HUES6 (cell line): ENCODE results near the gene SMIM32.

Experiments
- H3K27ac ChIP-seq: 2 replicates; pipeline ENCODE4 v1.7.0; 2013; ENCODE audit warnings: low read depth, mild to moderate bottlenecking, low read length, inconsistent platforms
- H3K27me3 ChIP-seq: 2 replicates; pipeline ENCODE4 v1.6.1; 2013; ENCODE audit warnings: low read length; ENCODE audit not compliant: control insufficient read depth, insufficient read depth
- H3K36me3 ChIP-seq: 2 replicates; pipeline ENCODE4 v1.6.1; 2013; ENCODE audit warnings: low read length; ENCODE audit not compliant: control insufficient read depth, insufficient read depth
- H3K4me1 ChIP-seq: 2 replicates; pipeline ENCODE4 v1.6.1; 2013; ENCODE audit warnings: low read length; ENCODE audit not compliant: control insufficient read depth, insufficient read depth
- H3K4me3 ChIP-seq: 2 replicates; pipeline ENCODE4 v1.5.1; 2013; ENCODE audit warnings: low read depth, low read length
- H3K9ac ChIP-seq: one replicate; pipeline ENCODE4 v1.6.1; 2013; ENCODE audit warnings: mild to moderate bottlenecking, low read length
- H3K9me3 ChIP-seq: 2 replicates; pipeline ENCODE4 v1.6.1; 2013; ENCODE audit warnings: low read depth, low read length; ENCODE audit not compliant: control insufficient read depth, insufficient read depth

SMIM32 gene

DNA sequence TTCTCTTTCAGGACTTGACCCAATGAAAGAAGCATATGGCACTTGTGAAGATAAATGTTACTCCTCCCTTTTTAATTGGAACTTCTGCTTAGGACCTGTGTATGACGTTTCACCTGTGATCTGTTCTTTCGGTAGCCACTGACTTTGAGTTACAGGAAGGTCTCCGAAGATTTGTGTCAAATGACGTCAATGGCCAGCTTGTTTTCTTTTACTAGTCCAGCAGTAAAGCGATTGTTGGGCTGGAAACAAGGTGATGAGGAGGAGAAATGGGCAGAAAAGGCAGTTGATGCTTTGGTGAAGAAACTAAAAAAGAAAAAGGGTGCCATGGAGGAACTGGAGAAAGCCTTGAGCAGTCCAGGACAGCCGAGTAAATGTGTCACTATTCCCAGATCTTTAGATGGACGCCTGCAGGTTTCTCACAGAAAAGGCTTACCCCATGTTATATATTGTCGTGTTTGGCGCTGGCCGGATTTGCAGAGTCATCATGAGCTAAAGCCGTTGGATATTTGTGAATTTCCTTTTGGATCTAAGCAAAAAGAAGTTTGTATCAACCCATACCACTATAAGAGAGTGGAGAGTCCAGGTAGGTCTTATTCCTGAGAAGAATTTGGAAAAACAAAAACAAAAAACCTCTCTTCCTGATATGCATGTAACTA lies 39.3 kb downstream of the SMIM32 start:
- Histone ChIP-seq H3K4me1 (0 out of 2 replicates have a peak, but pooled peaks cover 7% of the 10 kb centered on the region), H3K27me3 (no peaks in the 10 kb centered on the region), H3K9me3 (peaks cover 9% of the 10 kb centered on the region), H3K27ac (no peak overlapping the region), H3K9ac (no peak overlapping the region), H3K36me3 (peaks cover 56% of the 10 kb centered on the region), H3K4me3 (no peak overlapping the region)

DNA sequence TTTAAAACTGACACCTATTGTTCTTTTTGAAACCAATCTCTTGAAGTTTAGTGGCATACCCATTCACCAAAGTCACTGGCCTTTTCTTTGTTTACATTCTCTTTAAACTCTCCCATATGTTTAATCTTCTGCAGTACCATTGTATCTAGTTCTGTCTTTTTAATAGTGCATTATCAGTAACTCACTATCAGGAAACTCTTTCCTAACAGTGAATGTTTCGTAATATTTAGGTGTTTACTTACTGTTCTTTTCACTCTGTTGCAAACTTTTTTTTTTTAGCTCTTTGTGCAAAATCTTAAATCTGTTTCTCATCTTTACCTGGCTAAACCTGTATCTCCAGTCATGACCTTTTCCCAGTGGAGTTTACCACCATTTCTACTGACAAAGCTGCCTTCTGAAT lies 43.1 kb downstream of the SMIM32 start:
- Histone ChIP-seq H3K9me3 (no peaks in the 10 kb centered on the region), H3K4me3 (no peak overlapping the region), H3K27ac (no peak overlapping the region), H3K4me1 (0 out of 2 replicates have a peak, but pooled peaks cover 7% of the 10 kb centered on the region), H3K27me3 (no peaks in the 10 kb centered on the region), H3K36me3 (peaks cover 22% of the 10 kb centered on the region), H3K9ac (no peak overlapping the region)

DNA sequence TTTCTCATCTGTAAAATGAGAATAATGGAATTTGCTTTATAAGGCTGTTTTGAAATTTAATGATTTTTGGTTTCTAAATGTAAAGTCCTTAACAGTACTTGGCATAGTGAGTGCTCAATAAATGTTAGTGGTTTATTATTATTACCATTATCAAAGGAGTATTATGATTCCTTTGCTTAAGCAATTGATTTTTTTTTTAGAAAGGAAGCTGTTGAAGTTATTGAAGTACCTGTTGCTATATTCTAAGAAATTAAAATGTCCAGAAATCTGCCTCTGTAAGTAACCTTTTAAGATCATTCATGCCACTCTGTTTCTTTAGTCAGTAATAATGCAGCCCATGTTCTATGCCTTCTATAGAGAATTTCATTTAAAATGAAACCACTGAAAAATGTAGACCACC lies 45.3 kb downstream of the SMIM32 start:
- H3K4me3 ChIP-seq = no peak overlapping the region
- 0 out of 2 replicates have a peak, but pooled peaks cover 7% of the 10 kb centered on the region for H3K4me1 ChIP-seq
- no peaks in the 10 kb centered on the region for H3K9me3 ChIP-seq
- H3K9ac ChIP-seq = no peak overlapping the region
- no peaks in the 10 kb centered on the region for H3K27me3 ChIP-seq
- H3K36me3 ChIP-seq = peaks cover 6% of the 10 kb centered on the region; the same call in 1 of the 2 replicates
- H3K27ac ChIP-seq = no peak overlapping the region

DNA sequence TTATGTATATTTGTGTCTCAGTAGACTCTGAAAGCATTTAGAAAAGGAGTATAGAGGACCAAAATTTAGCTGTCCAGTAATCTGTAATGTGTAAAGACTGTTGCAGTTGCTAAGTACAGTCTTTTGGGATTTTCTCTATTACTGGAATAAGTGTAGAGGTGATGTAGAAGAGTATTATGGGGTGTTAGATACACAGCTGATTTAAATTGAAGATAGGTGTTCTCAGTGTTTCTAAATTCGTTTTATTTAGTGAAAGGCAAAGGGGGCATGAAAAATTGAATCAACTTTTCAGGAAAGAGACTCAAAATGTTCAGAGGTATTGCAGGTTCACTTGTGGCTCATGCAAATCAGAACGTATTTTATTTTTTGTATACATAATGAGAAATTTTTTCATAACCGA lies 46.8 kb downstream of the SMIM32 start:
- Histone ChIP-seq H3K4me1 (0 out of 2 replicates have a peak, but pooled peaks cover 10% of the 10 kb centered on the region), H3K27ac (no peak overlapping the region), H3K27me3 (no peaks in the 10 kb centered on the region), H3K9me3 (no peaks in the 10 kb centered on the region), H3K9ac (no peak overlapping the region), H3K36me3 (no peaks in the 10 kb centered on the region), H3K4me3 (no peak overlapping the region)

DNA sequence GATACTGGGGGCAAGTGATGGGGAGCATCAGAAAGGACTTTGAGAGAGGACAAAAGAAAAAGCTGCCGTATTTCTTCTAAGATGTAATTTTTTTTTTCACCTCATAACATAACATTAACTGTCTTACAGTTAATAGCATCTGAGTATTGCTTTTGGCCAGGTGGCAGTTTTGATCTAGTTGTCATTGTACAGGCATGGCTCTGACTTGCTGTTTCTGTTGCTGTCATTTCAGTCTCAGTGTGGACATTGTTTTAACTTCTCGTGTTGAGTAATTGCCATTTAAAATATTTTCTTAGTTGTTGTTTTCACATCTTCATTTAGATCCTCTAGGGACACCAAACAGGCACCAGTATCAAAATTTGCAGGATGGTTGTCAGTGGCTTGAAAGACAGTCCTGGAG lies 47.9 kb downstream of the SMIM32 start:
- H3K4me1 ChIP-seq = 0 out of 2 replicates have a peak, but pooled peaks cover 10% of the 10 kb centered on the region
- no peaks in the 10 kb centered on the region for H3K27me3 ChIP-seq
- H3K36me3 ChIP-seq = no peaks in the 10 kb centered on the region
- no peak overlapping the region for H3K27ac ChIP-seq
- no peak overlapping the region for H3K9ac ChIP-seq
- no peaks in the 10 kb centered on the region for H3K9me3 ChIP-seq
- H3K4me3 ChIP-seq = no peak overlapping the region

DNA sequence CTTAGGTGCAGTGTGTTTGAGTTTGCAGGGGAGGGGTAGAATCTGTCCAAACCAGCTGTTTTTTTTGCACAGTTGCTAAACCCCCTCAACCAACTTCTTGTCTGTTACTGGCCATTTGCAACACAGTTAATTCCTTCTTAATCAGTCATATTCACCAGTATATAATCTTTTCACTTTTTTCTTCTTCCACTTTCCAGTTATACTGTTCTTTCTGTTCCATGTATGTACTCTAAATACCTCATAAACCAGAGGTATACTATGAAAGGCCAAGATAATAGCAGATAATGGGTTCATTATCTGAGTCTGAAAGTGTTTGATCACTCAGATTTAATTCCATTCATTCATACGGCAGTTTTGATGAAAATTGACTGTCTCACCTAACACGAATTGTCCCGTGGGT lies 49.2 kb downstream of the SMIM32 start:
- Histone ChIP-seq H3K4me3 (no peak overlapping the region), H3K27me3 (no peaks in the 10 kb centered on the region), H3K36me3 (no peaks in the 10 kb centered on the region), H3K9me3 (no peaks in the 10 kb centered on the region), H3K27ac (no peak overlapping the region), H3K9ac (no peak overlapping the region), H3K4me1 (0 out of 2 replicates have a peak, but pooled peaks cover 3% of the 10 kb centered on the region)

DNA sequence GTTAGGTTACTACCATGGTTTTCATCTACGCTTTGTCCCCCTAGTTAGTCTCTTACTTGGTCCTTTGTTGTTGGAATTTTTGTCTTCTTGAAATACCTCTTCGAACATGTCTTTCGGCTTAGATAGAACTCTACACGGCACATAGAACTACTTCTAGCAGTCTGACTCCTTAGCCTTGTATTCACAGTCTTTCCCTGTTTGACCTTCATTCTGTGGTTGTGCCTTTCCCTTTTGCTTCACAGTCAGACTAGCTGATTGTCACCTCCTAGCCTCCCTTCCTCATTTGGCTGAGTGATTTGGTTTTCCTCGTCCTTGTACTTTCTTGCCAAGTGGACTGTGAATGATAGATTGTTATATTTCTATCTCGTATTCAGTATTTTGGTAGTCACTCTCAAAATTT lies 49.6 kb downstream of the SMIM32 start:
- Histone ChIP-seq H3K27ac (no peak overlapping the region), H3K9ac (no peak overlapping the region), H3K4me1 (0 out of 2 replicates have a peak, but pooled peaks cover 3% of the 10 kb centered on the region), H3K27me3 (no peaks in the 10 kb centered on the region), H3K4me3 (no peak overlapping the region), H3K36me3 (no peaks in the 10 kb centered on the region), H3K9me3 (no peaks in the 10 kb centered on the region)

DNA sequence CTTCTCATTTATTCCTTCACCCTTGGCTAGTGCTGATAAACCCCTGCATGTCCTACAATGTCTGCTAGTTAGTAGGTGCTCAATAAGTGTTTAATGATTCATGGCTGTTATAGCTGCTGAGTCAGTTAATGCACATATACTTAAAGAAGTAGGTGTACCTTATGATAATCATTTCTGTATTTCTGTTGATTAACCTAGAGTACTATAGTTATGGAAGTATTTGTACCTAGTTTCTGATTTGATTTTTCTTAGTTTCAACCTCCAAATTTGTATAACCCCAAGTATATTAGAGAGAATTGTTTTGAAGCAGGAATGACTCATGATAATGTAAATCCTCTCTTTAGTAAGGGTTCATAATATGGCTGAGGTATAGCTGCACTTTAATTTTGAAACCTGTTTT lies 51.4 kb downstream of the SMIM32 start:
- Histone ChIP-seq H3K36me3 (no peaks in the 10 kb centered on the region), H3K27ac (no peak overlapping the region), H3K4me3 (no peak overlapping the region), H3K4me1 (peaks cover 3% of the 10 kb centered on the region; the same call in 1 of the 2 replicates), H3K9me3 (no peaks in the 10 kb centered on the region), H3K9ac (no peak overlapping the region), H3K27me3 (no peaks in the 10 kb centered on the region)
